Measurements from ENCODE around the gene PSMD11. TPM values are rescaled to one million over a fixed set of nuclear protein-coding genes. Genes with fewer than 3 reads are reported as not detected.

Gene PSMD11
- total RNA-seq, 2 experiments from 2014 or later = 81.0 to 137 TPM

DNA sequence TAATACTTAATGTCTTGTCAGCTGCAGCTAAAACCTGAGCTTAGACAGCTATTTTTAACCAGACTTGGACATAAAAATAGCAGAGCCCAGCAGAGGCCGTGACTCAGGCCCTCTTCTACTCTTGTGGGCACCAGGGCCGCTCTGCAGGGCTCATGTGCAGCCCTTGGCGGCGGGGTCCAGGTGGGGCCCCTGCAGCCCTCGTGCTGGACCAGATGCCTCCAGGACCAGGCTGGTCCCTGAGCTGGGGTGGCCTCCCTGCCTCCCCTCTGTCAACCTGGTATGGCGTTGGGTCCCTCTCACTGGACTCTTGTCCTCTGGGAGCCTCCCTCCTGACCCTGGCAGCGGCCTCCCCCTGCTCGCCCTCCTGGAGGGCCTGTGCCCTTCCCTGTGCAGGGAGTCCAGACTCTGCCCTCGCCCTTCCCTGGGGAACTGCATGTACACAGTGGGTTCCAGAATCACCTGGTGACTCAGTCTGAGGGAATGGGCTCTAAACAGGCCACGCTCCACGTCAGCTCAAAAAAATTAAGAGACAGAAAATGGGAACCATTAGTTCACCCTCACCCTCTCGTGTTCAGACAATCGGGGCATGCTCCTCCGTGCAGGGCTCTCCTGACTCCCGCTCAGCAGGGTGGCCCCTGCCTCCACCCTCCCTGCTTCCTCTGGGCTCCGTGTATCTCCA, 52.2 kb downstream of the PSMD11 start:
- no TSS peak for BruUV-seq (replicated peaks)
- H3K27ac ChIP-seq (ENCODE audit: low read depth, low read length, poor library complexity, severe bottlenecking) = no peak overlapping the region
- ChIA-PET POLR2A (no interaction called here), CTCF (ENCODE audit: unreplicated experiment) (no interaction called here)
- no peaks in the 10 kb centered on the region for H4K20me1 ChIP-seq (ENCODE audit: insufficient read depth, low read length)
- H3K9me3 ChIP-seq (ENCODE audit: low read length) = no peaks in the 10 kb centered on the region
- peaks cover 8% of the 10 kb centered on the region for H3K4me1 ChIP-seq (ENCODE audit: insufficient read depth, low read length, poor library complexity, severe bottlenecking)
- TF ChIP-seq CTCF (conservative IDR thresholded peaks at IDR 0.05; ENCODE audit: low read length) = no peak
- no peak for TF ChIP-seq EZH2phosphoT487 (IDR thresholded peaks at IDR 0.05; ENCODE audit: borderline replicate concordance, low read depth, low read length)
- H3K4me2 ChIP-seq (ENCODE audit: low read length) = no peak overlapping the region
- intact Hi-C loops (cut with micrococcal nuclease; ENCODE audit: unreplicated experiment) = no loop called here
- H3K36me3 ChIP-seq (ENCODE audit: insufficient read depth, low read length) = no peaks in the 10 kb centered on the region
- no peak overlapping the region for H3K4me3 ChIP-seq (ENCODE audit: low read depth, low read length, poor library complexity, severe bottlenecking)
- no peak for DNase-seq (ENCODE audit: low spot score)
- no peaks in the 10 kb centered on the region for H3K79me2 ChIP-seq (ENCODE audit: insufficient read depth, low read depth, low read length)
- no peak overlapping the region for H2AFZ ChIP-seq (ENCODE audit: low read length)
- H3K9me2 ChIP-seq (ENCODE audit: insufficient read depth, low read length) = no peaks in the 10 kb centered on the region

- CTCF ChIA-PET (ENCODE audit: unreplicated experiment) = no interaction called here
- BruUV-seq (replicated peaks) = no TSS peak
Measured at GRCh38 chr17:32497431-32498205, 53.3 kb downstream of the PSMD11 start.

More at GRCh38 chr17:32497431-32498205, 53.3 kb downstream of the PSMD11 start:
- no peak for TF ChIP-seq EZH2phosphoT487 (IDR thresholded peaks at IDR 0.05; ENCODE audit: borderline replicate concordance, low read depth, low read length)
- no peak for TF ChIP-seq CTCF (conservative IDR thresholded peaks at IDR 0.05; ENCODE audit: low read length)
- no peaks in the 10 kb centered on the region for H3K36me3 ChIP-seq (ENCODE audit: insufficient read depth, low read length)
- POLR2A ChIA-PET = no interaction called here
- no peak for DNase-seq (ENCODE audit: low spot score)
- intact Hi-C loops (cut with micrococcal nuclease; ENCODE audit: unreplicated experiment) = no loop called here
- H3K27ac ChIP-seq (ENCODE audit: low read depth, low read length, poor library complexity, severe bottlenecking) = no peak overlapping the region
- H3K9me2 ChIP-seq (ENCODE audit: insufficient read depth, low read length) = no peaks in the 10 kb centered on the region
- H3K4me2 ChIP-seq (ENCODE audit: low read length) = no peak overlapping the region
- H3K4me1 ChIP-seq (ENCODE audit: insufficient read depth, low read length, poor library complexity, severe bottlenecking) = peaks cover 11% of the 10 kb centered on the region
- no peaks in the 10 kb centered on the region for H4K20me1 ChIP-seq (ENCODE audit: insufficient read depth, low read length)
- H3K79me2 ChIP-seq (ENCODE audit: insufficient read depth, low read depth, low read length) = no peaks in the 10 kb centered on the region
- no peak overlapping the region for H2AFZ ChIP-seq (ENCODE audit: low read length)
- H3K4me3 ChIP-seq (ENCODE audit: low read depth, low read length, poor library complexity, severe bottlenecking) = no peak overlapping the region
- no peaks in the 10 kb centered on the region for H3K9me3 ChIP-seq (ENCODE audit: low read length)

Measured in OCI-LY7 (cell line).